Measurements from ENCODE around the gene EXOC2. TPM values are rescaled to one million over a fixed set of nuclear protein-coding genes. Genes with fewer than 3 reads are reported as not detected.

Gene EXOC2
- total RNA-seq, 3 donors from 2014 or later (not counting 1 experiment from before 2014, with no cell fraction given): 22.1 to 30.8 (median 26.5) TPM

DNA sequence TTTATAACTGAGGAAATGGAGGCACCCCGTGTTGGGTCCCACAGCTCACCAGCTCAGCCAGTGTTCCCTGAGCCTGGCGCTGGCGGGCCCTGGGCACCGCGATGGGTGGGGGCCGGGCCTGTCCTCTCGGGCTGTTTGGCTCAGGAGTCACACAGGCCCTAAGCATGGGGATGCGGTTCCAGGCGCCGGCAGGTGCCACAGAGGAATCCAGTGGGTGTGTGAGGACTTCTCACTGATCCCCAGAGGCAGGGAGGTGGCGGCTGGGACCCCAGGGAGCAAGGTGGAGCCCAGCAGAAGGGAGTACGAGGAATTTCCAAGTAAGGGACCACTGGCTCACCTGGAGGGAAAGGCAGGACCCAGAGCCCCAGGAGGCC, 243.9 kb downstream of the EXOC2 start:
- no peak overlapping the region for H3K27ac Mint-ChIP-seq
- Histone ChIP-seq H3K27ac (ENCODE audit: low read length) (no peak overlapping the region), H3K4me1 (ENCODE audit: control insufficient read depth, insufficient read depth, low read length) (peaks cover 34% of the 10 kb centered on the region), H3K27me3 (ENCODE audit: control insufficient read depth, insufficient read depth, low read length) (no peaks in the 10 kb centered on the region), H3K9me3 (ENCODE audit: control insufficient read depth, insufficient read depth, low read length) (no peaks in the 10 kb centered on the region), H3K4me3 (ENCODE audit: low read length) (no peak overlapping the region), H3K36me3 (ENCODE audit: control insufficient read depth, insufficient read depth, low read length) (no peaks in the 10 kb centered on the region)
- no peaks in the 10 kb centered on the region for H3K9me3 Mint-ChIP-seq
- WGBS (ENCODE audit: insufficient coverage): 86% methylated on average over 12 of the region's 12 CpGs
- no peak overlapping the region for H3K4me3 Mint-ChIP-seq
- no peaks in the 10 kb centered on the region for H3K27me3 Mint-ChIP-seq (ENCODE audit: low read depth in 2 of 2)
- ATAC-seq: no peak
- H3K4me1 Mint-ChIP-seq: peaks cover 23 to 27% of the 10 kb centered on the region in 2 donors
- TF ChIP-seq, protein P1, sequence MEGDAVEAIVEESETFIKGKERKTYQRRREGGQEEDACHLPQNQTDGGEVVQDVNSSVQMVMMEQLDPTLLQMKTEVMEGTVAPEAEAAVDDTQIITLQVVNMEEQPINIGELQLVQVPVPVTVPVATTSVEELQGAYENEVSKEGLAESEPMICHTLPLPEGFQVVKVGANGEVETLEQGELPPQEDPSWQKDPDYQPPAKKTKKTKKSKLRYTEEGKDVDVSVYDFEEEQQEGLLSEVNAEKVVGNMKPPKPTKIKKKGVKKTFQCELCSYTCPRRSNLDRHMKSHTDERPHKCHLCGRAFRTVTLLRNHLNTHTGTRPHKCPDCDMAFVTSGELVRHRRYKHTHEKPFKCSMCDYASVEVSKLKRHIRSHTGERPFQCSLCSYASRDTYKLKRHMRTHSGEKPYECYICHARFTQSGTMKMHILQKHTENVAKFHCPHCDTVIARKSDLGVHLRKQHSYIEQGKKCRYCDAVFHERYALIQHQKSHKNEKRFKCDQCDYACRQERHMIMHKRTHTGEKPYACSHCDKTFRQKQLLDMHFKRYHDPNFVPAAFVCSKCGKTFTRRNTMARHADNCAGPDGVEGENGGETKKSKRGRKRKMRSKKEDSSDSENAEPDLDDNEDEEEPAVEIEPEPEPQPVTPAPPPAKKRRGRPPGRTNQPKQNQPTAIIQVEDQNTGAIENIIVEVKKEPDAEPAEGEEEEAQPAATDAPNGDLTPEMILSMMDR (IDR thresholded peaks at IDR 0.05): no peak
- H3K36me3 Mint-ChIP-seq: no peaks in the 10 kb centered on the region
- intact Hi-C loops (cut with micrococcal nuclease): no loop called here
- DNase-seq: no peak

DNA sequence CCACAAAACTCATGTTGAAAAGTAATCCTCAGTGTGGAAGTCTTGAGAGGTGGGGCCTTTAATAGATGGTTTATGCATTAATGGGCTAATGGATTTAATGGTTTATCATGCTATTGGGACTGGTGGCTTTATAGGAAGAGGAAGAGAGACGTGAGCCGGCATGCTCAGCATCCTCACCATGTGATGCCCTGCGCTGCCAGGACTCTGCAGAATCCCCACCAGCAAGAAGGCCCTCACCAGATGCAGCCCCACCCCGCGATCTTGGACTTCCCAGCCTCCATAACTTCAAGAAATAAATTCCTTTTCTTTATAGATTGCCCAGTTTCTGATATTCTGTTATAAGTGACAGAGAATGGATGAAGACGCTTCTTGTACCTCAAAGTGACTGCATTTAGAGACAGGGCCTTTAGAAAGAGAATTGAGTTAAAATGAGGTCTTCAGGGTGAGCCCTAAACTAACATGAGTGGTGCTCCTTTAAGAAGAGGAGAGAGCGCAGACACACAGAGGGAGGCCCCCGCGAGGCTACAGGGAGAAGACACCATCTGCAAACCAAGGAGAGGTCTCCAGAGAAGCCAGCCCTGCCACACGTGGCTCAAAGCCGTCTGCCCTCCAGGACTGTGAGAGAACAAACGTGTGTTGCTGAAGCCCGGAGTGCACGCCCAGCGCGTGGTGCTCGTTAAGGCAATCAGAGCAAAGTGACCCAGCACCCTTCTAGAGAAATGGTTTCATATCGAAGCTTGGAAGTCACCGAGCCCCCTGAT, 244.5 kb downstream of the EXOC2 start:
- peak overlapping the region in 1 of 2 donors; percentile 42 for H3K27ac Mint-ChIP-seq

DNA sequence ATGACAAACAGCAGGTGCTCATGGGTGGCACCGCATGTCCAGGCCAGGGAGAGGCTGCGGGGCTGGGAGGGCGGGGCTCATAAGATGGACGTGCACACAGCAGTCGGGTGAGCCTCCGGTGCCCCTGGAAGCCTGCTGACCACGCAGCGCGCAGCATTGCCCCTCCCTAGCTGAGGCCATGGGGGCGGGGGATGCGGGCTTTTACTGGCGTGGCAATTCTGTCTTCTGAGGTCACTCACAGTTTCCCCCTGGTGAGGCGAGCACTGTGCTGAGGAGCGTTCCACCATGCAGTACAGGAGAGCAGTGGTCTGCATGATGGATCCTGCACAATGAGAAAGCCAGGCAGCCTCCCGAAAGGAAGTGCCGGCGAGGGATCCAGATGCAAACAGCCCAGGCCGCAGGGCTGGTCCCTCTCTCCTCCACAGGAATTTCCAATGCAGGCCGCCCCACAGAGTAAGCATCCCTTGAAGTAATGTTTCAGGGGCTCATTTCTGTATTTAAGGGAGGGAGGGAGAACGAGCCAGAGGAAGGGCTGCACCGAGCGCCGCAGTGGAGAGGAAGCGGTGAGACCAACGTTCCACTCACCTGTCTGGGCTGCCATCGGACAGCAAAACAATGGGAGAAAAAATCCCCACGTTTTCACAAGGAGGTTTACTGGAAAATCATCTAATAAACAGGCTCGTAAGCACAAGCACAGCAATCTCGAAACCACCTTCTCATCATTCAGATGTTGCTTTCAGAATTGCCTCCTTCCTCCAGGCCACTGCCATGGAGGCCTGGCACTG, 245.4 kb downstream of the EXOC2 start:
- no peaks in the 10 kb centered on the region for H3K27me3 Mint-ChIP-seq (ENCODE audit: low read depth in 2 of 2)
- WGBS (ENCODE audit: insufficient coverage): 79% methylated on average over 28 of the region's 29 CpGs
- H3K27ac Mint-ChIP-seq: no peak overlapping the region
- no peak overlapping the region for H3K4me3 ChIP-seq (ENCODE audit: low read length)
- H3K4me1 ChIP-seq (ENCODE audit: control insufficient read depth, insufficient read depth, low read length): peaks cover 34% of the 10 kb centered on the region
- H3K36me3 Mint-ChIP-seq: no peaks in the 10 kb centered on the region
- H3K36me3 ChIP-seq (ENCODE audit: control insufficient read depth, insufficient read depth, low read length): no peaks in the 10 kb centered on the region
- no peaks in the 10 kb centered on the region for H3K9me3 Mint-ChIP-seq
- H3K27me3 ChIP-seq (ENCODE audit: control insufficient read depth, insufficient read depth, low read length): no peaks in the 10 kb centered on the region
- no peak overlapping the region for H3K4me3 Mint-ChIP-seq
- no peaks in the 10 kb centered on the region for H3K9me3 ChIP-seq (ENCODE audit: control insufficient read depth, insufficient read depth, low read length)
- H3K27ac ChIP-seq (ENCODE audit: low read length): no peak overlapping the region
- no peak for ATAC-seq
- H3K4me1 Mint-ChIP-seq: peaks cover 23 to 27% of the 10 kb centered on the region in 2 donors
- TF ChIP-seq, protein P1 (IDR thresholded peaks at IDR 0.05): no peak
- intact Hi-C loops (cut with micrococcal nuclease): no loop called here
- peak in 1 of 2 donors; percentile 43 for DNase-seq

More for the DNA sequence above, 244.5 kb downstream of the EXOC2 start:
- Histone ChIP-seq H3K4me1 (ENCODE audit: control insufficient read depth, insufficient read depth, low read length) (peaks cover 34% of the 10 kb centered on the region), H3K27me3 (ENCODE audit: control insufficient read depth, insufficient read depth, low read length) (no peaks in the 10 kb centered on the region), H3K36me3 (ENCODE audit: control insufficient read depth, insufficient read depth, low read length) (no peaks in the 10 kb centered on the region), H3K27ac (ENCODE audit: low read length) (no peak overlapping the region), H3K9me3 (ENCODE audit: control insufficient read depth, insufficient read depth, low read length) (no peaks in the 10 kb centered on the region), H3K4me3 (ENCODE audit: low read length) (no peak overlapping the region)
- Mint-ChIP-seq H3K4me1 (peaks cover 23 to 27% of the 10 kb centered on the region in 2 donors), H3K36me3 (no peaks in the 10 kb centered on the region), H3K9me3 (no peaks in the 10 kb centered on the region), H3K4me3 (no peak overlapping the region), H3K27me3 (ENCODE audit: low read depth in 2 of 2) (no peaks in the 10 kb centered on the region)
- DNase-seq: no peak
- 96% methylated on average over 19 of the region's 19 CpGs for WGBS (ENCODE audit: insufficient coverage)
- intact Hi-C loops (cut with micrococcal nuclease): no loop called here
- TF ChIP-seq, protein P1 (IDR thresholded peaks at IDR 0.05): no peak
- ATAC-seq: no peak

Data from natural killer cell (primary cell).